LNCaP clone FGC (cell line): Measurements from ENCODE around the gene GJA8.

Experiments used
- DNase-seq: peaks from one replicate; pipeline ENCODE4 v3.0.0-alpha.2; 2011; ENCODE audit warnings: low read depth
- H3K4me3 ChIP-seq: 2 replicates; pipeline ENCODE4 v1.5.1; 2011; ENCODE audit warnings: mild to moderate bottlenecking, low read depth, low read length, control low read depth
- TF ChIP-seq, protein P1 (sequence below): IDR thresholded peaks from 2 replicates; pipeline ENCODE4 v1.5.1; 2012; ENCODE audit warnings: mild to moderate bottlenecking; ENCODE audit not compliant: control insufficient read depth, insufficient read depth; ENCODE audit errors: extremely low read depth

GJA8 gene

DNA sequence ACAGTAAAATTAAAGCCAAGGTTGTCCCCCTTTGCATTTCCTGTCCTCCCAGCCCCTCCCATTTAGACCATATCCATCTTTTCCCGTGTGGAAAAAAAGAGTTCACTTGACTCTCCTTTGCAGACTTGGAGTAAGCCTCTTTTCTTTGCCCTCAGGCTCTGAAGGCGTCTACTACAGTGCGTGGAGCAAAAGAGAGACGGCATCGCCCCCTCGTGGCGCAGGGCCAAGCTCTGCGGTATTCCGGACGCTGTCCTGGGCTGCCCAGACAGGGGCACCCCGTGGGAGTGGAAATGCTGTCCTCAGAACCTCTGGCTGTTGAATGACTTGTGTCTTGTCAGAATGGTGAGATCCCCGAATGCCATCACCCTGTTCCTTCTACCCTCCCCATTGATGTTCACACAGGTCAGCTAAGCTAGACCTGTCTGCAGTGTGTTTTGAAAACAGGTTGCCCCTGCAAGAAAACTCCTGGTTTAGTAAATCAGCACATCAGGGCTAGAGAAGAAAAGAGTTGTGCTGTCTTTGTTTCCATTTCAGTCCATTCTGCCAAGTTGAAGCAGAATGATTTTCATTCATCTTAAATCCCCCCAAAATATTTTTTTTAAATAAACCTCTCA lies 12.3 kb upstream of the GJA8 start:
- TF ChIP-seq, protein P1, sequence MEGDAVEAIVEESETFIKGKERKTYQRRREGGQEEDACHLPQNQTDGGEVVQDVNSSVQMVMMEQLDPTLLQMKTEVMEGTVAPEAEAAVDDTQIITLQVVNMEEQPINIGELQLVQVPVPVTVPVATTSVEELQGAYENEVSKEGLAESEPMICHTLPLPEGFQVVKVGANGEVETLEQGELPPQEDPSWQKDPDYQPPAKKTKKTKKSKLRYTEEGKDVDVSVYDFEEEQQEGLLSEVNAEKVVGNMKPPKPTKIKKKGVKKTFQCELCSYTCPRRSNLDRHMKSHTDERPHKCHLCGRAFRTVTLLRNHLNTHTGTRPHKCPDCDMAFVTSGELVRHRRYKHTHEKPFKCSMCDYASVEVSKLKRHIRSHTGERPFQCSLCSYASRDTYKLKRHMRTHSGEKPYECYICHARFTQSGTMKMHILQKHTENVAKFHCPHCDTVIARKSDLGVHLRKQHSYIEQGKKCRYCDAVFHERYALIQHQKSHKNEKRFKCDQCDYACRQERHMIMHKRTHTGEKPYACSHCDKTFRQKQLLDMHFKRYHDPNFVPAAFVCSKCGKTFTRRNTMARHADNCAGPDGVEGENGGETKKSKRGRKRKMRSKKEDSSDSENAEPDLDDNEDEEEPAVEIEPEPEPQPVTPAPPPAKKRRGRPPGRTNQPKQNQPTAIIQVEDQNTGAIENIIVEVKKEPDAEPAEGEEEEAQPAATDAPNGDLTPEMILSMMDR = peak; percentile 55
- DNase-seq = peak; percentile 4
- H3K4me3 ChIP-seq = no peak overlapping the region

DNA sequence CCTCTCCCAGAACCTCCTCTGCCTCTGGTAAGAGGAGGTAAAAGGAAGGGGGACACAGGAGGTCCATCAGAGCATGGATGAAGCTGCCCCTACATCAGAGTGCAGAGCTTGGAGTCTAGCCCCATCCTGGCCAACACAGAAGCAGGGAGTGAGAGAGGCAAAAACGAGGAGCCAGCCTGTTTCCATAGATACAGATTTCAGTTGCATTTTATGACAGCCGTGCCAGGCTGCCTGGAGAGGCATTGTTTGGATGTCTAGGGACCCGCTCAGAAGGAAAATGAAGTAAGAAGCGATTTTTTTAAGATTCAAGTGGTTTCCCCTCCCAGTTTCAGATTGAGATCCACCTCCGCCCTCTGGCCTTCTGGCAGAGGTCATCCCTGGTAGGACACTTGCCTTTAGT lies 11.5 kb upstream of the GJA8 start:
- no peak for DNase-seq
- TF ChIP-seq, protein P1 = no peak
- no peak overlapping the region for H3K4me3 ChIP-seq

DNA sequence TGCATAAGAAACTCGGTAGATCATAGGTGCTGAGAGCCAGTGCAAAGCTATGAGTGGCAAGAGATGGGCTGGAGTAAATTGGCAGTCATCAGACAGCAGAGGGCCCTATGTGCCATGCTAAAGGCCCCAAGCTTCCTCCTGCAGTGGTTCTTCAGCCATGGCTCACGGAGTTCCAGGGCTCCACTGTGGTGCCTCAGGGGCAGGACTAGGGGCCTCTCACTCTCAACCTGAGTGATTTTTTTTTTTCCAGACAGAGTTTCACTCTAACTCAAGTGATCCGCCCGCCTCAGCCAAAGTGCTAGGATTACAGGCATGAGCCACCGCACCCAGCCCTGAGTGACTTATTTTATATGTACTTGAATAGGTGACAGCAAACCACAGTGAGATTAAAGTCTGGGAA lies 10.4 kb upstream of the GJA8 start:
- TF ChIP-seq, protein P1 = peak; percentile 39
- no peak overlapping the region for H3K4me3 ChIP-seq
- no peak for DNase-seq

DNA sequence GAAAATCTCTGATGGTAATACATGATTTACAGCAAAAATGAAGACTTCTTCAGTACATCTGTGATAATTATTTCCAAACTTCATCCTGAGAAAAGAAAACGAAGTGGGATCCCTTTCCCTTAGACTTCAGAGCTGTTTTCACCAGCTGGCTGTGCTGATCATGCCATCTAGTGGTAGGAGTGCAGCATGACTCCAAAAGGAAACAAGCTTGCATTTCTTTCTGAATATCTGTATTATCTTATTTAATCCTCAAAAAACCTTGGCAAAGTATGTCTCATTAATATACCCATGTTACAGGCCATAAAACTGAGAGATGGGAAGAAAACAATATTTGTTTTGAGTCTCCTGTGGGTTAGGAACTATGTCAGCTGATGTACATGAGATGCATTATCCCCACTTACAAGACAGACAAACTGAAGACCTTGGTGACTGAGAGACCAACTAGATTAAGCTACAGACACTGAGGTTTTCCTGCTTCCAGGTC lies 9.8 kb upstream of the GJA8 start:
- TF ChIP-seq, protein P1 = peak; percentile 94
- no peak overlapping the region for H3K4me3 ChIP-seq
- DNase-seq = peak; percentile 13

DNA sequence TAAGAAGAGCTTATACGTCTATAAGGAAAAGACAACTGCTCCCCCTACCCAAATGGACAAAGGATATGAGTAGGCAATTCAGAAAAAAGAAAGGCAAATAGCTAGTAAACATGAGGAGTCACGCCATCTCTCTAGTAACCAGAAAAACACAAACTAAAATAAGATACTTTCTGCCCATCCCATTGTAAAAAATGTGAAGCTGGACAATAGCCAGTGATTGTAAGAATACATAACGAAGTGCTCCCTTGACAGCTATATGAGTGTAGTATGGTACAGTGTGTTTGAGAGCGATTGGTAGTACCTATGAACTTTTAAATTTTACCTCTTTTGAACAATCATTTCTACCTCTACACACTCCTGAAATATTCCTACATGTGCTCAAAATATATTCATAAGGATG lies 7.5 kb upstream of the GJA8 start:
- no peak for DNase-seq
- no peak overlapping the region for H3K4me3 ChIP-seq
- TF ChIP-seq, protein P1 = no peak

DNA sequence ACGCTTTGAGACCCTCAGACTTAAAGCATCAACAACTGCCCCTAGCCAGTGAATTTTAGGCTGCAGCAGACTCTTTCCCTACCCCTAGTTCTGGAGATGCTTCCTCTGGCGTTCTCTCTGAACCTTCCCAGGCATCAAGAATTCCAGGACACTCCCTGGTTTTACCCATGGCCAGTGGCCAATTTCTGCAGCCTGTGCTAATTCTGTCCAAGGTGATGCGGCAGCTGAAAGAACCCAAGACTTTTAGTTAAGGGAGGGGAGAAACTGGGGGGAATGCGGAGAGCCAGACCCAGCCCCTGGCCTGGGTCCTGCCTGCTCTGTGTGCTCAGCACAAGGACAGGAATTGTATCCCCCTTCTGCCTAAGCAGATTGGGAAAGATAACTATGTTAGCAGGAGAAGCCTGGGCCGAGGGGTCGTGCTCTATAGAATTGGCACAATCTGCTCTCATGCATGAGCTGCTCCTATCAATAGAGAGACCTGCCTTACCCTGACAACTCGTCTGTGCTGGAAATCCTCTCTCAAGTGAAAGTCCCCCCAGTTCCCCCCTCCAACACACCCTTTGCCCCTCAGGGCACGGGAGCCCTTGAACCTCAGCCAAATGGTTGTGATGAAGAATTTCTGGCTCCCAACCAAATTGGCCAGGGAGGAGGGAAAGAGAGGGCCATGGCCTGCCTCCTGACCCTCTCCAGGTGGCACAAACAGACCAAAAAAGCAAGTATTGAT lies 5.4 kb upstream of the GJA8 start:
- TF ChIP-seq, protein P1 = no peak
- no peak for DNase-seq
- no peak overlapping the region for H3K4me3 ChIP-seq
